Loucy (cell line): Measurements from ENCODE around the gene KRTAP5-9.

ENCODE experiments used
- H2AFZ ChIP-seq: fragments of 200-600 bp; sonication (generic); 2 replicates; pipeline ENCODE4 v1.6.0; 2016; ENCODE audit warnings: antibody characterized with exemption, mild to moderate bottlenecking, low read length, moderate library complexity
- H3F3A ChIP-seq: fragments of 200-600 bp; 2 replicates; pipeline ENCODE4 v1.6.0; 2016; ENCODE audit warnings: antibody characterized with exemption, low read depth, mild to moderate bottlenecking
- H3K27me3 ChIP-seq: fragments of 200-600 bp; sonication (generic); 2 replicates; pipeline ENCODE4 v1.6.1; 2014; ENCODE audit warnings: low read length, mild to moderate bottlenecking; ENCODE audit not compliant: insufficient read depth, poor library complexity, severe bottlenecking
- H3K36me3 ChIP-seq: fragments of 200-600 bp; sonication (generic); 2 replicates; pipeline ENCODE4 v1.6.1; 2016; ENCODE audit warnings: low read length; ENCODE audit not compliant: insufficient read depth
- H3K4me1 ChIP-seq: fragments of 200-600 bp; sonication (generic); 2 replicates; pipeline ENCODE4 v1.5.1; 2014; ENCODE audit warnings: low read length, mild to moderate bottlenecking; ENCODE audit not compliant: insufficient read depth, poor library complexity, severe bottlenecking
- H3K4me2 ChIP-seq: fragments of 200-600 bp; sonication (generic); 2 replicates; pipeline ENCODE4 v1.6.0; 2014; ENCODE audit warnings: antibody characterized with exemption, low read length, low read depth, mild to moderate bottlenecking; ENCODE audit not compliant: poor library complexity, severe bottlenecking
- H3K4me3 ChIP-seq: fragments of 200-600 bp; sonication (generic); 2 replicates; pipeline ENCODE4 v1.5.1; 2014; ENCODE audit warnings: low read length, mild to moderate bottlenecking, mixed read lengths; ENCODE audit not compliant: poor library complexity, severe bottlenecking
- H3K79me2 ChIP-seq: fragments of 200-600 bp; sonication (generic); 2 replicates; pipeline ENCODE4 v1.6.1; 2014; ENCODE audit warnings: low read length; ENCODE audit not compliant: insufficient read depth
- H3K9ac ChIP-seq: fragments of 200-600 bp; sonication (generic); 2 replicates; pipeline ENCODE4 v1.6.0; 2014; ENCODE audit warnings: mild to moderate bottlenecking, low read depth, low read length, moderate library complexity; ENCODE audit not compliant: poor library complexity, severe bottlenecking
- H3K9me2 ChIP-seq: fragments of 200-600 bp; sonication (generic); replicated peaks from 2 replicates; pipeline ENCODE4 v1.6.1; 2016; ENCODE audit warnings: low read depth, low read length, mixed read lengths
- H3K9me3 ChIP-seq: fragments of 200-600 bp; sonication (generic); 2 replicates; pipeline ENCODE4 v1.6.1; 2014; ENCODE audit warnings: mild to moderate bottlenecking, antibody characterized with exemption, low read length, low read depth; ENCODE audit not compliant: insufficient read depth
- H4K20me1 ChIP-seq: fragments of 200-600 bp; sonication (generic); 2 replicates; pipeline ENCODE4 v1.6.0; 2014; ENCODE audit warnings: antibody characterized with exemption, low read length, mild to moderate bottlenecking; ENCODE audit not compliant: insufficient read depth, poor library complexity, severe bottlenecking
- EZH2phosphoT487 ChIP-seq: fragments of 200-600 bp; IDR thresholded peaks from 2 replicates; pipeline ENCODE4 v1.6.1; 2018; ENCODE audit warnings: antibody characterized with exemption, mild to moderate bottlenecking, moderate library complexity, borderline replicate concordance
- TF ChIP-seq, protein P1 (sequence below): fragments of 200-600 bp; sonication (generic); conservative IDR thresholded peaks from 2 replicates; pipeline ENCODE4 v1.5.1; 2014; ENCODE audit warnings: mild to moderate bottlenecking, antibody characterized with exemption, low read length

Gene KRTAP5-9, protein sequence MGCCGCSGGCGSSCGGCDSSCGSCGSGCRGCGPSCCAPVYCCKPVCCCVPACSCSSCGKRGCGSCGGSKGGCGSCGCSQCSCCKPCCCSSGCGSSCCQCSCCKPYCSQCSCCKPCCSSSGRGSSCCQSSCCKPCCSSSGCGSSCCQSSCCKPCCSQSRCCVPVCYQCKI

DNA sequence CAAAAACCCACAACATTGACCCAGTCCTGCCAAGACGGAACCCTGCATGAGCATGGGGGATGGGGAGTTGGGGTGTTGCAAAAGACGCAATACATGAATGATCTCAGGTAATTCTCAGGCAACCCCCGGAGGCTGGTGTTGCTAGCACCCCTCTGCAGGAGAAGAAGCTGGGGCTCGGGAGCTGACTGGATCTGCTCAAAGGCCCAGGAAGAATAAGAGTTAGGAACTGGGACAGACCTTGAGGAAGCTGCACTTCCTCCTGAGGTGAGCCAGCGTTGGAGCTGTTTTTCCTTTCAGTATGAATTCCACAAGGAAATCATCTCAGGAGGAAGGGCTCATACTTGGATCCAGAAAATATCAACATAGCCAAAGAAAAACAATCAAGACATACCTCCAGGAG lies at the start of gene KRTAP5-9:
Gene KRTAP5-9, plus strand, starts transcription at position 301 of the 400 bp plus-strand sequence. CDS start 238 bp downstream, outside the sequence.
- Histone ChIP-seq H3K9me2 (no peaks in the 10 kb centered on the region), H2AFZ (no peak within 1 kb of the TSS), H3F3A (no peaks in the 10 kb centered on the region), H3K4me2 (no peak within 1 kb of the TSS), H3K4me1 (no peaks in the 10 kb centered on the region), H3K79me2 (no peaks in the 10 kb centered on the region), H3K4me3 (no peak within 1 kb of the TSS), H3K27me3 (no peaks in the 10 kb centered on the region), H4K20me1 (no peaks in the 10 kb centered on the region), H3K9ac (no peak within 1 kb of the TSS), H3K9me3 (peaks cover under 1% of the 10 kb centered on the region; the same call in 1 of the 2 replicates), H3K36me3 (no peaks in the 10 kb centered on the region)
- TF ChIP-seq, protein P1, sequence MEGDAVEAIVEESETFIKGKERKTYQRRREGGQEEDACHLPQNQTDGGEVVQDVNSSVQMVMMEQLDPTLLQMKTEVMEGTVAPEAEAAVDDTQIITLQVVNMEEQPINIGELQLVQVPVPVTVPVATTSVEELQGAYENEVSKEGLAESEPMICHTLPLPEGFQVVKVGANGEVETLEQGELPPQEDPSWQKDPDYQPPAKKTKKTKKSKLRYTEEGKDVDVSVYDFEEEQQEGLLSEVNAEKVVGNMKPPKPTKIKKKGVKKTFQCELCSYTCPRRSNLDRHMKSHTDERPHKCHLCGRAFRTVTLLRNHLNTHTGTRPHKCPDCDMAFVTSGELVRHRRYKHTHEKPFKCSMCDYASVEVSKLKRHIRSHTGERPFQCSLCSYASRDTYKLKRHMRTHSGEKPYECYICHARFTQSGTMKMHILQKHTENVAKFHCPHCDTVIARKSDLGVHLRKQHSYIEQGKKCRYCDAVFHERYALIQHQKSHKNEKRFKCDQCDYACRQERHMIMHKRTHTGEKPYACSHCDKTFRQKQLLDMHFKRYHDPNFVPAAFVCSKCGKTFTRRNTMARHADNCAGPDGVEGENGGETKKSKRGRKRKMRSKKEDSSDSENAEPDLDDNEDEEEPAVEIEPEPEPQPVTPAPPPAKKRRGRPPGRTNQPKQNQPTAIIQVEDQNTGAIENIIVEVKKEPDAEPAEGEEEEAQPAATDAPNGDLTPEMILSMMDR, result no peak
- TF ChIP-seq EZH2phosphoT487, result no peak

DNA sequence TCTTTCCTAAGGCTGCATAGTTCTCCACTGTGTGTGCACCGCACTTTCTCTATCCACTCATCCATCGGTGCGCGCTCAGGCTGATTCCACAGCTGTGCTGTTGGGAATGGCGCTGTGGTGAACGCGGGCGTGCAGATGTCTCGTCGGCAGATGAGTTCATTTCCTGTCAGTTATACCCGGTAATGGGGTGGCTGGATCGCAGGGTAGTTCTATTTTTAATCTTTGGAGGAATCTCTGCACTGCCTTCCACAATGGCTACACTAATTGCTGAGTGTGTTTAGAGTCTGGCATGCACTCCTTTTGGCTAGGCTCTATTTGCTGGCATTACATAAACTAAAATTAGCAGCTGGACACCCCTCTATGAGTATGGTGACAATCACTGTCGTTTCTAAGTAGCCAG lies 49.1 kb upstream of the KRTAP5-9 start:
- Histone ChIP-seq H3K9me2 (no peaks in the 10 kb centered on the region), H3K4me2 (no peak overlapping the region), H3K4me1 (no peaks in the 10 kb centered on the region), H3K9ac (no peak overlapping the region), H2AFZ (no peak overlapping the region), H3K36me3 (peaks cover 63% of the 10 kb centered on the region; the same call in 1 of the 2 replicates), H3K27me3 (no peaks in the 10 kb centered on the region), H4K20me1 (no peaks in the 10 kb centered on the region), H3K9me3 (no peaks in the 10 kb centered on the region), H3F3A (no peaks in the 10 kb centered on the region), H3K79me2 (no peaks in the 10 kb centered on the region), H3K4me3 (no peak overlapping the region)
- TF ChIP-seq EZH2phosphoT487, result no peak
- TF ChIP-seq, protein P1, result no peak

DNA sequence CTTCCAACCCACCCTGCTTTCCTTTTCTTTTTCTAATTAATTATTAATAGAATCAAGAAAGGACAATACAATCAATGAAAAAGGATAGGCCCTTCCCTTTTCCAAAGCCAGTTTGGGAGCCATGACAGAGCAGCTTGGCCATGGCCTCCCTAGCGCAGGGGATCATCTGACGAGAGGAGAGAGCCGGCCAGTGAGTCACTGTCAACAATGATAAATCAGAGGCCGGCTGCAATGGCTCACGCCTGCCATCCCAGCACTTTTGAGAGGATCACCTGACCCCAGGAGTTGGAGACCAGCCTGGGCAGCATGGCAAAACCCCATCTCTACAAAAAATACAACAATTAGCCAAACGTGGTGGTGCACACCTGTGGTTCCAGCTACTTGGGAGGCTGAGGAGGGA lies 48.7 kb upstream of the KRTAP5-9 start:
- Histone ChIP-seq H3F3A (no peaks in the 10 kb centered on the region), H3K27me3 (no peaks in the 10 kb centered on the region), H3K9me2 (no peaks in the 10 kb centered on the region), H3K4me1 (no peaks in the 10 kb centered on the region), H3K36me3 (peaks cover 61% of the 10 kb centered on the region; the same call in 1 of the 2 replicates), H2AFZ (no peak overlapping the region), H3K79me2 (no peaks in the 10 kb centered on the region), H4K20me1 (no peaks in the 10 kb centered on the region), H3K9me3 (no peaks in the 10 kb centered on the region), H3K4me2 (no peak overlapping the region), H3K9ac (no peak overlapping the region), H3K4me3 (no peak overlapping the region)
- TF ChIP-seq, protein P1, result no peak
- TF ChIP-seq EZH2phosphoT487, result no peak
